Measurements from ENCODE around the gene DDR2. TPM values are rescaled to one million over a fixed set of nuclear protein-coding genes. Genes with fewer than 3 reads are reported as not detected.
A peak's percentile ranks its signal among the peaks of the same experiment; 100 is the strongest.
"Not testable (repeated sequence)": the region's sequence is repeated elsewhere in the genome, so short reads cannot be mapped to it uniquely, and the experiment has no call there.

The DDR2 gene
- total and polyA plus RNA-seq, 4 donors = 2.3 to 55.7 (median 17.6) TPM

DNA sequence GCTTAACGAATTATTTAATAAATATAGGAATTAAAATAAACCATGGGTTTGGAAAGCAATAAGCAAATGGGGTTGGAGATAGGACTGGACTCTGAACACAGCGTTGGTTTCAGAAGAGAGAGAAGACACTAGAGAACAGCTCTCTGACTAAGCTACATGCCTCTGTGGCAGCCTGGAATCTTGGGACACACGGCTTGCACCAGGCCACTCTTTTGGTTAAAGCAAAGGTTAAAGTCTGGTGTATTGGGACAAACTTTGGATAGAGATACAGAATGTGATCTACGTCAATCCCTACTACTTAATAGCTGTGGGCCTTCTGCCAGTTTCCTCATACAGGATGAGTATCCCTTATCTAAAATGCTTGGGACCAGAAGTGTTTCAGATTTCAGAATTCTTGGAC is 108.5 kb downstream of the DDR2 start:
- H3K9me3 ChIP-seq (ENCODE audit: control insufficient read depth in 4 of 4, insufficient read depth in 3 of 4, low read length in 3 of 4) = no peaks in the 10 kb centered on the region
- H3K36me3 ChIP-seq (ENCODE audit: control insufficient read depth in 4 of 4, insufficient read depth in 4 of 4, low read length in 4 of 4) = no peaks in the 10 kb centered on the region
- TF ChIP-seq, protein P1, sequence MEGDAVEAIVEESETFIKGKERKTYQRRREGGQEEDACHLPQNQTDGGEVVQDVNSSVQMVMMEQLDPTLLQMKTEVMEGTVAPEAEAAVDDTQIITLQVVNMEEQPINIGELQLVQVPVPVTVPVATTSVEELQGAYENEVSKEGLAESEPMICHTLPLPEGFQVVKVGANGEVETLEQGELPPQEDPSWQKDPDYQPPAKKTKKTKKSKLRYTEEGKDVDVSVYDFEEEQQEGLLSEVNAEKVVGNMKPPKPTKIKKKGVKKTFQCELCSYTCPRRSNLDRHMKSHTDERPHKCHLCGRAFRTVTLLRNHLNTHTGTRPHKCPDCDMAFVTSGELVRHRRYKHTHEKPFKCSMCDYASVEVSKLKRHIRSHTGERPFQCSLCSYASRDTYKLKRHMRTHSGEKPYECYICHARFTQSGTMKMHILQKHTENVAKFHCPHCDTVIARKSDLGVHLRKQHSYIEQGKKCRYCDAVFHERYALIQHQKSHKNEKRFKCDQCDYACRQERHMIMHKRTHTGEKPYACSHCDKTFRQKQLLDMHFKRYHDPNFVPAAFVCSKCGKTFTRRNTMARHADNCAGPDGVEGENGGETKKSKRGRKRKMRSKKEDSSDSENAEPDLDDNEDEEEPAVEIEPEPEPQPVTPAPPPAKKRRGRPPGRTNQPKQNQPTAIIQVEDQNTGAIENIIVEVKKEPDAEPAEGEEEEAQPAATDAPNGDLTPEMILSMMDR (IDR thresholded peaks at IDR 0.05; ENCODE audit: control extremely low read depth, extremely low read depth) = no peak
- DNase-seq (peak in 1 of 3 donors; percentile 30), ATAC-seq (ENCODE audit: insufficient read depth, low FRiP score) (no peak)
- no peak overlapping the region for H3K9ac ChIP-seq (ENCODE audit: insufficient read depth in 1 of 2, low read length in 2 of 2)
- WGBS, 2 donors = 78 to 89% methylated on average over 4 of the region's 4 CpGs
- H3K27me3 ChIP-seq (ENCODE audit: control insufficient read depth in 3 of 3, insufficient read depth in 3 of 3, low read length in 2 of 3) = no peaks in the 10 kb centered on the region
- H3K4me1 ChIP-seq (ENCODE audit: control insufficient read depth in 5 of 5, insufficient read depth in 5 of 5, low read length in 5 of 5) = peaks cover 0 to 15% (median 4%) of the 10 kb centered on the region in 5 donors
- no peak overlapping the region for H3K27ac ChIP-seq (ENCODE audit: low read depth in 1 of 2, low read length in 1 of 2)
- H3K4me3 ChIP-seq = no peak overlapping the region

GRCh38 chr1:162741574-162741973 is 109.3 kb downstream of the DDR2 start:
- ATAC-seq (ENCODE audit: insufficient read depth, low FRiP score) = no peak
- Histone ChIP-seq H3K36me3 (ENCODE audit: control insufficient read depth in 4 of 4, insufficient read depth in 4 of 4, low read length in 4 of 4) (peaks cover 0 to 7% (median 2%) of the 10 kb centered on the region in 4 donors), H3K4me1 (ENCODE audit: control insufficient read depth in 5 of 5, insufficient read depth in 5 of 5, low read length in 5 of 5) (peaks cover 0 to 15% (median 2%) of the 10 kb centered on the region in 5 donors), H3K27me3 (ENCODE audit: control insufficient read depth in 3 of 3, insufficient read depth in 3 of 3, low read length in 2 of 3) (no peaks in the 10 kb centered on the region), H3K9ac (ENCODE audit: insufficient read depth in 1 of 2, low read length in 2 of 2) (no peak overlapping the region), H3K9me3 (ENCODE audit: control insufficient read depth in 4 of 4, insufficient read depth in 3 of 4, low read length in 3 of 4) (peaks cover 0 to 2% (median 0%) of the 10 kb centered on the region in 4 donors), H3K4me3 (no peak overlapping the region), H3K27ac (ENCODE audit: low read depth in 1 of 2, low read length in 1 of 2) (no peak overlapping the region)
- DNase-seq = no peak
- TF ChIP-seq, protein P1 (IDR thresholded peaks at IDR 0.05; ENCODE audit: control extremely low read depth, extremely low read depth) = no peak
- WGBS, 2 donors = 87 to 88% methylated on average over 2 of the region's 2 CpGs

DNA sequence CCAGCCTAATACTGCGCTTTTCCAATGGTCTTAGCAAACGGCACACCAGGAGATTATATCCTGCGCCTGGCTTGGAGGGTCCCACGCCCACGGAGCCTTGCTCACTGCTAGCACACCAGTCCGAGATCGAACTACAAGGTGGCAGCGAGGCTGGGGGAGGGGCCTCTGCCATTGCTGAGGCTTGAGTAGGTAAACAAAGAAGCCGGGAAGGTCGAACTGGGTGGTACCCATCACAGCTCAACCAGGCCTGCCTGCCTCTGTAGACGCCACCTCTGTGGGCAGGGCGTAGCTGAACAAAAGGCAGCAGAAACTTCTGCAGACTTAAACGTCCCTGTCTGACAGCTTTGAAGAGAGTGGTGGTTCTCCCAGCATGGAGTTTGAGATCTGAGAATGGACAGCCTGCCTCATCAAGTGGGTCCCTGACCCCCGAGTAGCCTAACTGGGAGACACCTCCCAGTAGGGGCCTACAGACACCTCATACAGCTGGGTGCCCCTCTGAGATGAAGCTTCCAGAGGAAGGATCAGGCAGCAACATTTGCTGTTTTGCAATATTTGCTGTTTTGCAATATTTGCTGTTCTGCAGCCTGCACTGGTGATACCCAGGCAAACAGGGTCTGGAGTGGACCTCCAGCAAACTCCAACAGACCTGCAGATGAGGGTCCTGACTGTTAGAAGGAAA is 114.1 kb downstream of the DDR2 start:
- not testable (repeated sequence) for ATAC-seq (ENCODE audit: insufficient read depth, low FRiP score); H3K9ac ChIP-seq (ENCODE audit: insufficient read depth in 1 of 2, low read length in 2 of 2); H3K27ac ChIP-seq (ENCODE audit: low read depth in 1 of 2, low read length in 1 of 2); H3K4me1 ChIP-seq (ENCODE audit: control insufficient read depth in 5 of 5, insufficient read depth in 5 of 5, low read length in 5 of 5); H3K4me3 ChIP-seq; H3K9me3 ChIP-seq (ENCODE audit: control insufficient read depth in 4 of 4, insufficient read depth in 3 of 4, low read length in 3 of 4); DNase-seq; H3K36me3 ChIP-seq (ENCODE audit: control insufficient read depth in 4 of 4, insufficient read depth in 4 of 4, low read length in 4 of 4); H3K27me3 ChIP-seq (ENCODE audit: control insufficient read depth in 3 of 3, insufficient read depth in 3 of 3, low read length in 2 of 3)
- WGBS, 2 donors = 92 to 94% methylated on average over 14 of the region's 14 CpGs

- no peak overlapping the region for H3K4me3 ChIP-seq
- no peak for ATAC-seq (ENCODE audit: insufficient read depth, low FRiP score)
- no peak overlapping the region for H3K27ac ChIP-seq (ENCODE audit: low read depth in 1 of 2, low read length in 1 of 2)
- TF ChIP-seq, protein P1 (IDR thresholded peaks at IDR 0.05; ENCODE audit: control extremely low read depth, extremely low read depth) = no peak
- H3K27me3 ChIP-seq (ENCODE audit: control insufficient read depth in 3 of 3, insufficient read depth in 3 of 3, low read length in 2 of 3) = no peaks in the 10 kb centered on the region
- no peaks in the 10 kb centered on the region for H3K4me1 ChIP-seq (ENCODE audit: control insufficient read depth in 5 of 5, insufficient read depth in 5 of 5, low read length in 5 of 5)
- DNase-seq = no peak
- no peak overlapping the region for H3K9ac ChIP-seq (ENCODE audit: insufficient read depth in 1 of 2, low read length in 2 of 2)
- peaks cover 0 to 24% (median 11%) of the 10 kb centered on the region in 4 donors for H3K36me3 ChIP-seq (ENCODE audit: control insufficient read depth in 4 of 4, insufficient read depth in 4 of 4, low read length in 4 of 4)
- H3K9me3 ChIP-seq (ENCODE audit: control insufficient read depth in 4 of 4, insufficient read depth in 3 of 4, low read length in 3 of 4) = peaks cover 0 to 3% (median 0%) of the 10 kb centered on the region in 4 donors
- 95 to 100% methylated on average over 1 of the region's 1 CpG for WGBS, 2 donors
Measured at GRCh38 chr1:162753001-162753658, 120.9 kb downstream of the DDR2 start.
